Hepatic stellate cell (primary cell): ENCODE results near the gene VAMP2.
A peak's percentile ranks its signal among the peaks of the same experiment; 100 is the strongest.

Experiments
- DNase-seq: peaks from one replicate; pipeline ENCODE4 v3.0.0; 2011; ENCODE audit warnings: low spot score

VAMP2 gene

GRCh38 chr17:8162233-8162996, at the start of gene VAMP2:
VAMP2 (minus strand) TSS chr17:8162948; CDS start chr17:8162879, 69 bp downstream.
- DNase-seq = peak; percentile 70

- no peak for DNase-seq
Observed at GRCh38 chr17:8210761-8211458, 48.2 kb upstream of the VAMP2 start.

- DNase-seq = peak; percentile 98
Observed at GRCh38 chr17:8209907-8210760, 47.4 kb upstream of the VAMP2 start, which contains the start of gene AURKB. AURKB (minus strand) TSS chr17:8210575; CDS start chr17:8210224, 351 bp downstream.

- DNase-seq = no peak
Observed at GRCh38 chr17:8206536-8206935, 43.8 kb upstream of the VAMP2 start.

- no peak for DNase-seq
Observed at GRCh38 chr17:8204761-8205555, 42.2 kb upstream of the VAMP2 start.

GRCh38 chr17:8192070-8192815, 29.5 kb upstream of the VAMP2 start:
- DNase-seq = peak; percentile 86

GRCh38 chr17:8190506-8190905, 27.8 kb upstream of the VAMP2 start:
- DNase-seq = no peak

- peak; percentile 98 for DNase-seq
Observed at GRCh38 chr17:8189711-8190477, 27.1 kb upstream of the VAMP2 start, which contains the start of gene BORCS6. BORCS6 (minus strand) TSS chr17:8190180; CDS start chr17:8190140, 40 bp downstream.

- no peak for DNase-seq
Observed at GRCh38 chr17:8189041-8189710, 26.4 kb upstream of the VAMP2 start.

GRCh38 chr17:8188263-8188839, 25.6 kb upstream of the VAMP2 start:
- DNase-seq = no peak

- peak; percentile 93 for DNase-seq
Observed at GRCh38 chr17:8187517-8188262, 24.9 kb upstream of the VAMP2 start.

- DNase-seq = peak; percentile 74
Observed at GRCh38 chr17:8186787-8187516, 24.2 kb upstream of the VAMP2 start.

GRCh38 chr17:8186446-8186786, 23.7 kb upstream of the VAMP2 start:
- DNase-seq = no peak

GRCh38 chr17:8185582-8186445, 23.1 kb upstream of the VAMP2 start:
- no peak for DNase-seq

GRCh38 chr17:8176998-8177731, 14.4 kb upstream of the VAMP2 start:
- DNase-seq = no peak
